Peyer's patch (tissue), 4 donors: ENCODE data around the gene HSD3B2. TPM values are rescaled to one million over a fixed set of nuclear protein-coding genes. Genes with fewer than 3 reads are reported as not detected.

ENCODE experiments used
- DNase-seq, 3 donors: peaks; one replicate each; pipeline ENCODE4 v3.0.0-alpha.2; 2017 to 2019
- H3K27ac ChIP-seq, 4 donors: fragments of 200-600 bp; sonication (generic); one replicate each; pipeline ENCODE4 v1.5.1; 2016 to 2019
- H3K27me3 ChIP-seq, 2 donors: fragments of 200-600 bp; sonication (generic); one replicate each; pipeline ENCODE4 v1.5.1; 2019
- H3K36me3 ChIP-seq, 3 donors: fragments of 200-600 bp; sonication (generic); one replicate each; pipeline ENCODE4 v1.5.1; 2016 to 2019
- H3K4me1 ChIP-seq, 4 donors: fragments of 200-600 bp; sonication (generic); one replicate each; pipeline ENCODE4 v1.5.1; 2016 to 2019
- H3K4me3 ChIP-seq, 4 donors: fragments of 200-600 bp; sonication (generic); 1 replicate in 3 of 4; 2 replicates in 1 of 4; pipeline ENCODE4 v1.5.1; 2016 to 2019; ENCODE audit warnings: mild to moderate bottlenecking in 1 of 4
- H3K9me3 ChIP-seq, 4 donors: fragments of 200-600 bp; sonication (generic); one replicate each; pipeline ENCODE4 v1.5.1; 2016 to 2019; ENCODE audit warnings: mild to moderate bottlenecking in 1 of 4
- CTCF ChIP-seq, 6 experiments: fragments of 450-650 bp in 4 of 6; fragments of 200-600 bp in 2 of 6; sonication (generic) in 1 of 6; IDR thresholded peaks; one replicate each; pipeline ENCODE4 v1.5.1; 2017 to 2019; ENCODE audit warnings: antibody characterized with exemption in 6 of 6, mild to moderate bottlenecking in 3 of 6, moderate library complexity in 1 of 6
- POLR2A ChIP-seq, 2 donors: fragments of 450-650 bp; IDR thresholded peaks; one replicate each; pipeline ENCODE4 v1.5.1; 2017; ENCODE audit warnings: antibody characterized with exemption in 2 of 2, mild to moderate bottlenecking in 2 of 2, moderate library complexity in 2 of 2
- total RNA-seq, 4 donors: library from RNA; depleted of rRNA; stranded (reverse); fragments of >200 nt; gene quantifications; one replicate each; pipeline ENCODE4 v1.1.0, GENCODE V29; 2016

The HSD3B2 gene
- total RNA-seq, 4 donors from 2014 or later = 14.9 to 132 (median 126) TPM; not detected in 1

DNA sequence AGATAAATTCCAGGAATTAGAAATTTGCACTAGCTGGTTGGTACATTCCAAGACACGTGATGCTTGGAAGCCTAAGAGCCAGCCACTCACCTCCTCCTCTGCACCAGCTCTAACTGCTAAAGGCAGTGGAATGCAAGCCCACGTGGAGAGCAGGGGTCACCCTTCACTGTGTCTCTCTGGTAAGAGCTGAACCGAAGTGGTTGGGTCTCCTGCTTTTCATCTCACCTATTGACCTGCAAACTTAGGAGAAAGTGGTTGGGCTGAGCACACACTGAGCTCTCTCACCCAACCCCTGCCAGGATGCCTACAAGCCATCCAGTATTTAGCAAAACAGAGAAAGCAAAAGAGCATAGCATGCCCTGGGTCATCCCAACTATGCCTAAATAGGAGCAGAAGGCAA lies 27.1 kb upstream of the HSD3B2 start:
- no peak for TF ChIP-seq POLR2A (IDR thresholded peaks at IDR 0.05)
- no peak for TF ChIP-seq CTCF (IDR thresholded peaks at IDR 0.05)
- H3K27ac ChIP-seq = no peak overlapping the region
- H3K4me3 ChIP-seq = no peak overlapping the region
- H3K27me3 ChIP-seq = no peaks in the 10 kb centered on the region
- H3K9me3 ChIP-seq = no peaks in the 10 kb centered on the region
- H3K4me1 ChIP-seq = peaks cover 0 to 2% (median 0%) of the 10 kb centered on the region in 4 donors
- no peaks in the 10 kb centered on the region for H3K36me3 ChIP-seq
- DNase-seq = no peak

- Histone ChIP-seq H3K27me3 (no peaks in the 10 kb centered on the region), H3K4me3 (no peak overlapping the region), H3K36me3 (no peaks in the 10 kb centered on the region), H3K27ac (no peak overlapping the region), H3K9me3 (no peaks in the 10 kb centered on the region), H3K4me1 (peaks cover 0 to 8% (median 0%) of the 10 kb centered on the region in 4 donors)
- DNase-seq = no peak
- TF ChIP-seq CTCF (IDR thresholded peaks at IDR 0.05) = no peak
- TF ChIP-seq POLR2A (IDR thresholded peaks at IDR 0.05) = no peak
These were observed 26.5 kb upstream of the HSD3B2 start for GRCh38 chr1:119388450-119388849.

DNA sequence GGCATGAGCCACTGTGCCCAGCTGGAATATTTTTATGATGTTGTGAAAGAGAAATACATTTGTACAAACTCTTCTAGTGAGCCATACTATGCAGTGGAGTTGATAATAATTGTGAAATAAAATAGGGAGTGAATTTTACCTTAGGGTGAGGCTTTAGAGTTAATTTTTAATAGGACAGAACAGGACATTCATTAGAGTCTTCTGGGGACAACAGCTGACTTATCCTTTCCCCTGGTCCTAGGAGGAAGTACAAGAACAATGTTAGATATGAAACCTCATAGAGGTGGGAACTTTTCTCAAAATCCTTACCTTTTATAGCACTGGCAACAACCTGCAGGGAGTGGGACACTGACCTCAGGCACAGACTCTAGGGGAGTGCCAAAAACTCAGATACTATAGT lies 24.4 kb upstream of the HSD3B2 start:
- H3K27ac ChIP-seq = peak overlapping the region in 3 of 4 donors; percentile 38 to 80 (median 63)
- H3K4me1 ChIP-seq = peaks cover 0 to 11% (median 1%) of the 10 kb centered on the region in 4 donors
- TF ChIP-seq POLR2A (IDR thresholded peaks at IDR 0.05) (no peak), CTCF (IDR thresholded peaks at IDR 0.05) (no peak)
- no peaks in the 10 kb centered on the region for H3K9me3 ChIP-seq
- no peak overlapping the region for H3K4me3 ChIP-seq
- H3K27me3 ChIP-seq = no peaks in the 10 kb centered on the region
- no peaks in the 10 kb centered on the region for H3K36me3 ChIP-seq
- DNase-seq = no peak

DNA sequence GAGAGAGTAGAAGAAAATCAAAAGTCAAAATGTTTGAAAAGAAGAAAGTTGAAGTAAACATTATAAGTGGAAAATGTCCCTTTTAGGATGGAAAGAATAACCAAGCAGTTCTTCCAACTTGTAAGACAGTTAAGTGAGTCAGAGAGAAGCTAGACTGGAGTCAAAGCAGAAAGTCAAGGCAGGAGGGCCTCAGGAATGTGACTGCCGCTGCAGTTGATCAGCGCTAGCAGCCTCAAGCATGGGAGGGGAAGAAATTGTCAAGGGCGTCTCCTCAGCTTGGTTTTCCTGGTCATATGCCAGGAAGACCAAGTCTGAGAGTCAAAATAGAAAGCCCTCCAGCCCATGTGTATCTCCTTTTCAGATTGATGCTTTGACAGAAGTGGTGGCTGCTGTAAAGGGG lies 23.2 kb upstream of the HSD3B2 start:
- no peaks in the 10 kb centered on the region for H3K9me3 ChIP-seq
- peaks cover 0 to 11% (median 1%) of the 10 kb centered on the region in 4 donors for H3K4me1 ChIP-seq
- no peak for DNase-seq
- H3K27me3 ChIP-seq = no peaks in the 10 kb centered on the region
- no peak for TF ChIP-seq POLR2A (IDR thresholded peaks at IDR 0.05)
- no peaks in the 10 kb centered on the region for H3K36me3 ChIP-seq
- no peak overlapping the region for H3K4me3 ChIP-seq
- peak overlapping the region in 2 of 4 donors; percentile 63 to 80 for H3K27ac ChIP-seq

DNA sequence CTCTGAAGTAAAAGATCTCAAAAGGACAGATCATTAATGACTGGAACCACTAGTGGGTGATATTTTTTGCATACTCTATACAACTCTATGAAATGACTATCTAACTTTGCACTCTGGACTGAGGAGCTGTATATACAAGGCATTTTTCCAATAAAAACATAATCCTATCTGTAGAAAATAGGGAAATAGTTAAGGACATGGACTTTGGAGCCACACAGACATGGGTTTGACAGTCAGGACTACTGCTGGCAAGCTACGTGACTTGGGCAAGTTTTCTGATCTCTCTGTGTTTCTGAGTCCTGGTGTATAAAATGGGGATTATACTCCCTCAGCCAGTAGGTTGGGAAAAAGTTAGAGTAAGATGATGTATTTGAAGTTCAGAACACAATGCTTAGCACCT lies 20.9 kb upstream of the HSD3B2 start:
- Histone ChIP-seq H3K36me3 (no peaks in the 10 kb centered on the region), H3K4me1 (peaks cover 0 to 11% (median 1%) of the 10 kb centered on the region in 4 donors), H3K4me3 (no peak overlapping the region), H3K27me3 (no peaks in the 10 kb centered on the region), H3K27ac (peak overlapping the region in 2 of 4 donors; percentile 48 to 72), H3K9me3 (no peaks in the 10 kb centered on the region)
- peak in 3 of 6 experiments; percentile 33 to 46 (median 42) for TF ChIP-seq CTCF (IDR thresholded peaks at IDR 0.05)
- no peak for TF ChIP-seq POLR2A (IDR thresholded peaks at IDR 0.05)
- no peak for DNase-seq

- Histone ChIP-seq H3K27ac (no peak overlapping the region), H3K4me1 (peaks cover 0 to 11% (median 1%) of the 10 kb centered on the region in 4 donors), H3K36me3 (no peaks in the 10 kb centered on the region), H3K9me3 (no peaks in the 10 kb centered on the region), H3K27me3 (no peaks in the 10 kb centered on the region), H3K4me3 (no peak overlapping the region)
- TF ChIP-seq POLR2A (IDR thresholded peaks at IDR 0.05) = no peak
- no peak for TF ChIP-seq CTCF (IDR thresholded peaks at IDR 0.05)
- DNase-seq = no peak
These were observed 18.0 kb upstream of the HSD3B2 start for GRCh38 chr1:119396982-119397381.
